Activated B cell treated with CpG ODN at 0.5 μM for 24 hours (primary cell): Measurements from ENCODE around the gene CD4. TPM values are rescaled to one million over a fixed set of nuclear protein-coding genes. Genes with fewer than 3 reads are reported as not detected.

Source experiments
- ATAC-seq: fragments of 200-7000 bp; cut with Tn5 transposase; one replicate; pipeline ENCODE4 v1.10.0; 2021; ENCODE audit warnings: low read depth, mild to moderate bottlenecking, moderate library complexity
- CTCF ChIA-PET: fragments of 350-600 bp; sonication (Branson Sonifier 250); formaldehyde crosslinking; loops from one replicate; lab custom pipeline; 2021; ENCODE audit warnings: antibody characterized with exemption; lab: Charles Lee
- POLR2A ChIA-PET: fragments of 350-600 bp; sonication (Branson Sonifier 250); formaldehyde crosslinking; loops from one replicate; lab custom pipeline; 2021; ENCODE audit warnings: antibody characterized with exemption; lab: Charles Lee
- DNase-seq: peaks from one replicate; pipeline ENCODE4 v3.0.0; 2022
- H3K27ac Mint-ChIP-seq: one replicate; pipeline ENCODE4 v1.8.0; 2020; ENCODE audit warnings: mixed read lengths
- H3K27me3 Mint-ChIP-seq: one replicate; pipeline ENCODE4 v1.8.0; 2021; ENCODE audit warnings: mixed read lengths
- H3K36me3 Mint-ChIP-seq: one replicate; pipeline ENCODE4 v1.8.0; 2021; ENCODE audit warnings: low read depth, mixed read lengths
- H3K4me1 Mint-ChIP-seq: one replicate; pipeline ENCODE4 v1.8.0; 2021; ENCODE audit warnings: mixed read lengths
- H3K4me3 Mint-ChIP-seq: one replicate; pipeline ENCODE4 v1.8.0; 2020; ENCODE audit warnings: mild to moderate bottlenecking, mixed read lengths
- H3K9me3 Mint-ChIP-seq: one replicate; pipeline ENCODE4 v1.8.0; 2020; ENCODE audit warnings: mixed read lengths
- CTCF ChIP-seq: fragments of 200-600 bp; IDR thresholded peaks from one replicate; pipeline ENCODE4 v1.8.0; 2022; ENCODE audit warnings: antibody characterized with exemption, mild to moderate bottlenecking
- intact Hi-C: fragments of 100-400 bp; cut with micrococcal nuclease; formaldehyde crosslinking; loops from one replicate; pipeline ENCODE4 v1.15.1; 2024
- total RNA-seq: library from RNA; stranded (reverse); gene quantifications from 2 replicates; pipeline ENCODE4 v1.2.3, GENCODE V29; 2022

Gene CD4
- total RNA-seq, 1 donor from 2014 or later: 0.22 TPM

- Mint-ChIP-seq H3K36me3 (no peaks in the 10 kb centered on the region), H3K9me3 (no peaks in the 10 kb centered on the region), H3K4me3 (no peak within 1 kb of the TSS), H3K27me3 (peaks cover 54% of the 10 kb centered on the region), H3K4me1 (peaks cover 16% of the 10 kb centered on the region), H3K27ac (no peak within 1 kb of the TSS)
- ATAC-seq (no peak), DNase-seq (no peak)
- intact Hi-C loops: loop anchor here (1.0 kb wide), 1 partner anchor 215 kb away; the partner anchor contains the start of gene CHD4
- TF ChIP-seq CTCF: no peak
- POLR2A ChIA-PET: interaction anchor here (0.7 kb wide), 1 partner anchor 143 kb away, joined by 3 read pairs; no protein-coding TSS in a partner anchor
- CTCF ChIA-PET: interaction anchor here (1.5 kb wide), 1 partner anchor 12 kb away, joined by 4 read pairs; no protein-coding TSS in a partner anchor
Observed at GRCh38 chr12:6821591-6822425, 32.5 kb downstream of the CD4 start, which contains the start of gene GPR162. GPR162 (plus strand) TSS chr12:6821821; CDS start chr12:6823899, 2,078 bp downstream.

GRCh38 chr12:6822426-6823135 lies 33.3 kb downstream of the CD4 start:
- no peaks in the 10 kb centered on the region for H3K36me3 Mint-ChIP-seq
- H3K4me1 Mint-ChIP-seq: peaks cover 20% of the 10 kb centered on the region
- intact Hi-C loops: no loop called here
- H3K27me3 Mint-ChIP-seq: peaks cover 61% of the 10 kb centered on the region
- DNase-seq (no peak), ATAC-seq (no peak)
- ChIA-PET CTCF (no interaction called here), POLR2A (no interaction called here)
- no peak for TF ChIP-seq CTCF
- no peak overlapping the region for H3K4me3 Mint-ChIP-seq
- no peaks in the 10 kb centered on the region for H3K9me3 Mint-ChIP-seq
- no peak overlapping the region for H3K27ac Mint-ChIP-seq

DNA sequence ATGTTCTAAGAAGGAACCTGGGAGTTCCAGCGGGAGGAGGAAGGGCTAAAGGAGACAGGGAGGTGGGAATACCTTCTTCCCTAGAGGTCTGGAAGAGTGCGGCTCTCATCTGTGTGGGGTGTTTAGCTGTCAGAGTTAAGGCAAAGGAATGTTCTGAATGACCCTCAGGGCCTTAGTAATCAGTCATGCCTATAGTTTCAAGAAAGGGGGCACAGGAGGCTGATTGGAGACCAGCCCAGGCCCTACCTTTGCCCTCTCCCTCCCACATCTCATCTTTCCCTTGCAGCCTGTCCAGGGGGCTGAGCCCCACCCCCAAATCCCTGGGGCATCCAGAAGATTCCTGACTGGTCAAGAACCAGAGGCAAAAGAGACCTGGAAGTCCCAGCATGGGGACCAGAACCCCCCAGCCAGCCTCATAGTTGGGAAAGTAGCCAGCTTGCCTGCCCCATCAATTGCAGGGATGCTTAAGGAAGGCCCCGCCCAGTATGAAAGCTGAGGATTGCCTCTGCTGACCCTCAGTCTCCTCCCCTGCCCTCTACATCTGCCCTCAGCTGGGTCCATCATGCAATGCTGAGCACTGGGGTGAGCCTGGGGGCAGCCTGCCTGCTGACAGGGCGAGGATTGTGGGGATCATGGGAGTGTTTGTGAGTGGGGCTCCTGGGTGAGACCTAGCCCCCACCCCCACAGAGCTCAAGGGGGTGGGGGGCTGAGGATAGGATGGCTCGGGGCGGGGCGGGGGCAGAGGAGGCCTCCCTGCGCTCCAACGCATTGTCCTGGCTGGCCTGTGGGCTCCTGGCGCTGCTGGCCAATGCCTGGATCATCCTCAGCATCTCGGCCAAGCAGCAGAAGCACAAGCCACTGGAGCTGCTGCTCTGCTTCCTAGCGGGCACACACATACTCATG lies 34.1 kb downstream of the CD4 start:
- intact Hi-C loops: loop anchor here (2.0 kb wide), 2 partner anchors 207 to 269 kb away; no protein-coding TSS in a partner anchor
- H3K4me3 Mint-ChIP-seq: no peak overlapping the region
- DNase-seq (no peak), ATAC-seq (no peak)
- no peak overlapping the region for H3K27ac Mint-ChIP-seq
- no peaks in the 10 kb centered on the region for H3K36me3 Mint-ChIP-seq
- H3K9me3 Mint-ChIP-seq: no peaks in the 10 kb centered on the region
- POLR2A ChIA-PET: no interaction called here
- CTCF ChIA-PET: interaction anchor here (0.6 to 2.7 kb wide), 5 partner anchors 11 to 193 kb away, joined by 3 to 15 read pairs (median 4); partner anchors contain the start of gene MLF2
- no peak for TF ChIP-seq CTCF
- peaks cover 23% of the 10 kb centered on the region for H3K4me1 Mint-ChIP-seq
- peaks cover 63% of the 10 kb centered on the region for H3K27me3 Mint-ChIP-seq

- Mint-ChIP-seq H3K36me3 (no peaks in the 10 kb centered on the region), H3K27me3 (peaks cover 68% of the 10 kb centered on the region), H3K4me1 (peaks cover 28% of the 10 kb centered on the region), H3K4me3 (no peak overlapping the region), H3K27ac (no peak overlapping the region), H3K9me3 (no peaks in the 10 kb centered on the region)
- ChIA-PET CTCF (interaction anchor here (0.6 to 2.7 kb wide), 4 partner anchors 10 to 194 kb away, joined by 3 to 15 read pairs (median 4); partner anchors contain the start of gene MLF2), POLR2A (interaction anchor here (0.6 kb wide), 1 partner anchor 143 kb away, joined by 5 read pairs; no protein-coding TSS in a partner anchor)
- intact Hi-C loops: loop anchor here (2.0 kb wide), 2 partner anchors 207 to 269 kb away; no protein-coding TSS in a partner anchor
- DNase-seq: no peak
- ATAC-seq: no peak
- TF ChIP-seq CTCF: no peak
Observed at GRCh38 chr12:6824085-6824775, 34.9 kb downstream of the CD4 start.
